ENCODE measurements around the gene FAXC.
A peak's percentile ranks its signal among the peaks of the same experiment; 100 is the strongest.
"Not testable (repeated sequence)": the region's sequence is repeated elsewhere in the genome, so short reads cannot be mapped to it uniquely, and the experiment has no call there.

FAXC gene

GRCh38 chr6:99276747-99277146, 72.7 kb downstream of the FAXC start:
- peak in 1 of 2 donors; percentile 10 for DNase-seq (ENCODE audit: low read depth in 2 of 2)
- H3K4me3 ChIP-seq (replicated peaks in 1 of 2; ENCODE audit: low read depth in 2 of 2, low read length in 2 of 2) = no peak overlapping the region
- TF ChIP-seq, protein P1, sequence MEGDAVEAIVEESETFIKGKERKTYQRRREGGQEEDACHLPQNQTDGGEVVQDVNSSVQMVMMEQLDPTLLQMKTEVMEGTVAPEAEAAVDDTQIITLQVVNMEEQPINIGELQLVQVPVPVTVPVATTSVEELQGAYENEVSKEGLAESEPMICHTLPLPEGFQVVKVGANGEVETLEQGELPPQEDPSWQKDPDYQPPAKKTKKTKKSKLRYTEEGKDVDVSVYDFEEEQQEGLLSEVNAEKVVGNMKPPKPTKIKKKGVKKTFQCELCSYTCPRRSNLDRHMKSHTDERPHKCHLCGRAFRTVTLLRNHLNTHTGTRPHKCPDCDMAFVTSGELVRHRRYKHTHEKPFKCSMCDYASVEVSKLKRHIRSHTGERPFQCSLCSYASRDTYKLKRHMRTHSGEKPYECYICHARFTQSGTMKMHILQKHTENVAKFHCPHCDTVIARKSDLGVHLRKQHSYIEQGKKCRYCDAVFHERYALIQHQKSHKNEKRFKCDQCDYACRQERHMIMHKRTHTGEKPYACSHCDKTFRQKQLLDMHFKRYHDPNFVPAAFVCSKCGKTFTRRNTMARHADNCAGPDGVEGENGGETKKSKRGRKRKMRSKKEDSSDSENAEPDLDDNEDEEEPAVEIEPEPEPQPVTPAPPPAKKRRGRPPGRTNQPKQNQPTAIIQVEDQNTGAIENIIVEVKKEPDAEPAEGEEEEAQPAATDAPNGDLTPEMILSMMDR (IDR thresholded peaks at IDR 0.05; ENCODE audit: low read depth, low read length) = no peak

DNA sequence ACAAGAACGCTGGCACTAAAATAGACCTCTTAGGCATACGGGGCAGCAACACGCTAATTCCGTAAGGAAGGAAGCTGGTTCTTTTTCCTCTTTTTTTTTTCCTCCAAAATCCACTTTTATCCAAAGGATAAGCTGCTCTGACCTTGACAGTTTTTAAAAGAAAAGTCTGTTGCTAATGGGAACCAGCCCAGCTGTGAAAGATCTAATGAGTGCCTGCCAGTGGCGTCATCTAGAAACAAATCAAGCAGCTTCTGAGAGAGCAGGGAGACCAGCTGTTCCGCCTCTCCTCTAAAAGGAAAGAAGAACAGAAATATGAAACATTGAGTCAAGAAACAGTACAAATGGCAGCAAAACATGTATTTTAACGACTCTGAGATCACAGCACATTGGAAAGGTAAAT, 78.6 kb downstream of the FAXC start:
- H3K4me3 ChIP-seq (replicated peaks in 1 of 2; ENCODE audit: low read depth in 2 of 2, low read length in 2 of 2) = no peak overlapping the region
- no peak for DNase-seq (ENCODE audit: low read depth in 2 of 2)
- TF ChIP-seq, protein P1 (IDR thresholded peaks at IDR 0.05; ENCODE audit: low read depth, low read length) = no peak

- no peak for DNase-seq (ENCODE audit: low read depth in 2 of 2)
- H3K4me3 ChIP-seq (replicated peaks in 1 of 2; ENCODE audit: low read depth in 2 of 2, low read length in 2 of 2) = no peak overlapping the region
- TF ChIP-seq, protein P1 (IDR thresholded peaks at IDR 0.05; ENCODE audit: low read depth, low read length) = no peak
These were observed 79.4 kb downstream of the FAXC start for GRCh38 chr6:99270030-99270429.

GRCh38 chr6:99269207-99269606, 80.3 kb downstream of the FAXC start:
- no peak overlapping the region for H3K4me3 ChIP-seq (replicated peaks in 1 of 2; ENCODE audit: low read depth in 2 of 2, low read length in 2 of 2)
- DNase-seq (ENCODE audit: low read depth in 2 of 2) = no peak
- TF ChIP-seq, protein P1 (IDR thresholded peaks at IDR 0.05; ENCODE audit: low read depth, low read length) = no peak

GRCh38 chr6:99266996-99267395, 82.5 kb downstream of the FAXC start:
- not testable (repeated sequence) for DNase-seq (ENCODE audit: low read depth in 2 of 2)

DNA sequence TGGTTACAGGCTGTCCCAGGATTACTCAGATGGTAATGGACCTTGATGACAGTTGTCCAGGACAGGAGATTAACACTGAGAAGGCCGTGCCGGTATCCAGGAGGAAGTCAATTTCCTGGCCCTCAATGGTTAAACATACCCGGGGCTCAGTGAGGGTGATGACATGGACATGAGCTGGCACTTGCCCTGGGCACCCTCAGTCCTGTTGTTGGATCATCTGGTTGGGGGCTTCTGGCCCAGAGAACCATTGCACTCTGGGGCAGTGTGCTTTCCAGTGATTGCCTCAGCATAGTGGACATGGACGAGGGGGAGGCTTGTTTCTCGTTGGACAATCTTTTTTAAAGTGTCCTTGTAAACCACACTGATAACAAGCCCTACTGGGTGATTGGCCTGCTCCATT, 84.0 kb downstream of the FAXC start:
- DNase-seq (ENCODE audit: low read depth in 2 of 2) = not testable (repeated sequence)

More at GRCh38 chr6:99266996-99267395, 82.5 kb downstream of the FAXC start:
- H3K4me3 ChIP-seq (replicated peaks in 1 of 2; ENCODE audit: low read depth in 2 of 2, low read length in 2 of 2) = not testable (repeated sequence)

GRCh38 chr6:99254616-99255550, 94.6 kb downstream of the FAXC start:
- no peak overlapping the region for H3K4me3 ChIP-seq (replicated peaks in 1 of 2; ENCODE audit: low read depth in 2 of 2, low read length in 2 of 2)
- TF ChIP-seq, protein P1 (IDR thresholded peaks at IDR 0.05; ENCODE audit: low read depth, low read length) = no peak
- no peak for DNase-seq (ENCODE audit: low read depth in 2 of 2)

More for the DNA sequence above, 84.0 kb downstream of the FAXC start:
- not testable (repeated sequence) for H3K4me3 ChIP-seq (replicated peaks in 1 of 2; ENCODE audit: low read depth in 2 of 2, low read length in 2 of 2)

GRCh38 chr6:99253271-99253670, 96.2 kb downstream of the FAXC start:
- DNase-seq (ENCODE audit: low read depth in 2 of 2) = no peak
- TF ChIP-seq, protein P1 (IDR thresholded peaks at IDR 0.05; ENCODE audit: low read depth, low read length) = no peak
- no peak overlapping the region for H3K4me3 ChIP-seq (replicated peaks in 1 of 2; ENCODE audit: low read depth in 2 of 2, low read length in 2 of 2)

All from cardiac fibroblast (primary cell).